Measurements from ENCODE around the gene GHR. TPM values are rescaled to one million over a fixed set of nuclear protein-coding genes. Genes with fewer than 3 reads are reported as not detected.

The GHR gene
- total and polyA plus RNA-seq, 8 donors = 0.87 to 34.8 (median 7.8) TPM

- Histone ChIP-seq H3K27me3 (no peaks in the 10 kb centered on the region), H3K4me3 (no peak overlapping the region), H3K9me3 (no peaks in the 10 kb centered on the region), H3K36me3 (no peaks in the 10 kb centered on the region), H3K4me1 (peaks cover 0 to 6% (median 0%) of the 10 kb centered on the region in 4 donors), H3K27ac (no peak overlapping the region)
- intact Hi-C loops (cut with DNase I; ENCODE audit: low total_unique reads) = no loop called here
- DNase-seq = no peak
- TF ChIP-seq EP300 (IDR thresholded peaks at IDR 0.05) (no peak), CTCF (IDR thresholded peaks at IDR 0.05) (no peak), POLR2A (IDR thresholded peaks at IDR 0.05) (no peak), POLR2AphosphoS5 (IDR thresholded peaks at IDR 0.05) (no peak)
- WGBS, 5 donors = 64 to 84% (median 72%) methylated on average over 1 of the region's 1 CpG
Observed at GRCh38 chr5:42636946-42637345, 213.7 kb downstream of the GHR start.

GRCh38 chr5:42638972-42639371 lies 215.7 kb downstream of the GHR start:
- Histone ChIP-seq H3K4me3 (no peak overlapping the region), H3K4me1 (no peaks in the 10 kb centered on the region), H3K27ac (no peak overlapping the region), H3K36me3 (no peaks in the 10 kb centered on the region), H3K27me3 (no peaks in the 10 kb centered on the region), H3K9me3 (no peaks in the 10 kb centered on the region)
- intact Hi-C loops (cut with DNase I; ENCODE audit: low total_unique reads) = no loop called here
- no peak for TF ChIP-seq POLR2A (IDR thresholded peaks at IDR 0.05)
- no peak for TF ChIP-seq POLR2AphosphoS5 (IDR thresholded peaks at IDR 0.05)
- no peak for TF ChIP-seq CTCF (IDR thresholded peaks at IDR 0.05)
- no peak for TF ChIP-seq EP300 (IDR thresholded peaks at IDR 0.05)
- DNase-seq = no peak
- WGBS, 5 donors = 81 to 89% (median 84%) methylated on average over 3 of the region's 3 CpGs

- Histone ChIP-seq H3K36me3 (no peaks in the 10 kb centered on the region), H3K4me1 (no peaks in the 10 kb centered on the region), H3K4me3 (no peak overlapping the region), H3K27me3 (no peaks in the 10 kb centered on the region), H3K9me3 (no peaks in the 10 kb centered on the region), H3K27ac (no peak overlapping the region)
- TF ChIP-seq POLR2A (IDR thresholded peaks at IDR 0.05) (no peak), POLR2AphosphoS5 (IDR thresholded peaks at IDR 0.05) (no peak), CTCF (IDR thresholded peaks at IDR 0.05) (no peak), EP300 (IDR thresholded peaks at IDR 0.05) (no peak)
- DNase-seq = no peak
- 79 to 89% (median 88%) methylated on average over 2 of the region's 2 CpGs for WGBS, 5 donors
- intact Hi-C loops (cut with DNase I; ENCODE audit: low total_unique reads) = no loop called here
Observed at GRCh38 chr5:42640835-42641234, 217.6 kb downstream of the GHR start.

GRCh38 chr5:42641336-42642005 lies 218.2 kb downstream of the GHR start:
- 70 to 85% (median 81%) methylated on average over 4 of the region's 4 CpGs for WGBS, 5 donors
- H3K36me3 ChIP-seq = no peaks in the 10 kb centered on the region
- TF ChIP-seq CTCF (IDR thresholded peaks at IDR 0.05) = no peak
- DNase-seq = no peak
- H3K27me3 ChIP-seq = no peaks in the 10 kb centered on the region
- no peak overlapping the region for H3K4me3 ChIP-seq
- no peaks in the 10 kb centered on the region for H3K9me3 ChIP-seq
- H3K4me1 ChIP-seq = no peaks in the 10 kb centered on the region
- no peak overlapping the region for H3K27ac ChIP-seq
- intact Hi-C loops (cut with DNase I; ENCODE audit: low total_unique reads) = no loop called here

Data from stomach (tissue), 9 donors.